Cardiac muscle cell (in vitro differentiated cells and primary cell): ENCODE measurements around the gene RAB6D. TPM values are rescaled to one million over a fixed set of nuclear protein-coding genes. Genes with fewer than 3 reads are reported as not detected.
"Not testable (repeated sequence)": the region's sequence is repeated elsewhere in the genome, so short reads cannot be mapped to it uniquely, and the experiment has no call there.

Experiments used
- DNase-seq, 2 donors: peaks; one replicate each; pipeline versions ENCODE4 v3.0.0 to v3.0.0-alpha.2; 2010 to 2017; ENCODE audit warnings: low read depth in 1 of 2, low spot score in 1 of 2
- H3K27ac ChIP-seq: fragments of 200-600 bp; sonication (generic); 2 replicates; pipeline ENCODE4 v1.5.1; 2016
- H3K27me3 ChIP-seq: fragments of 200-600 bp; sonication (generic); 2 replicates; pipeline ENCODE4 v1.6.0; 2016; ENCODE audit warnings: control low read depth
- H3K36me3 ChIP-seq: fragments of 200-600 bp; sonication (generic); 2 replicates; pipeline ENCODE4 v1.5.1; 2016; ENCODE audit warnings: control low read depth
- H3K4me1 ChIP-seq: fragments of 200-600 bp; sonication (generic); 2 replicates; pipeline ENCODE4 v1.8.1; 2017; ENCODE audit warnings: low read depth, mild to moderate bottlenecking, mixed run types
- H3K4me3 ChIP-seq: fragments of 200-600 bp; sonication (generic); 2 replicates; pipeline ENCODE4 v1.5.1; 2016; ENCODE audit warnings: mild to moderate bottlenecking
- H3K9me3 ChIP-seq: fragments of 200-600 bp; sonication (generic); 2 replicates; pipeline ENCODE4 v1.5.1; 2017; ENCODE audit warnings: low read depth, mild to moderate bottlenecking, control low read depth
- polyA plus RNA-seq: library from polyadenylated mRNA; unstranded; fragments of >200 nt; fragmentation: Nextera tagmentation; extraction: Ambion mirVana; gene quantifications from 2 replicates; pipeline ENCODE4 v1.2.1, GENCODE V29; 2016
- total RNA-seq: library from RNA; depleted of rRNA; stranded (reverse); fragments of >200 nt; gene quantifications from 2 replicates; pipeline ENCODE4 v1.2.3, GENCODE V29; 2016
- TF ChIP-seq, protein P1 (sequence below): IDR thresholded peaks from 2 replicates; pipeline ENCODE4 v1.5.1; 2012; ENCODE audit warnings: low read depth, mild to moderate bottlenecking, low read length

Gene RAB6D
- total RNA-seq (0.28 TPM in 1 of 2 replicates, not detected in the other), polyA plus RNA-seq (0.12 and 0.48 TPM in 2 replicates)

DNA sequence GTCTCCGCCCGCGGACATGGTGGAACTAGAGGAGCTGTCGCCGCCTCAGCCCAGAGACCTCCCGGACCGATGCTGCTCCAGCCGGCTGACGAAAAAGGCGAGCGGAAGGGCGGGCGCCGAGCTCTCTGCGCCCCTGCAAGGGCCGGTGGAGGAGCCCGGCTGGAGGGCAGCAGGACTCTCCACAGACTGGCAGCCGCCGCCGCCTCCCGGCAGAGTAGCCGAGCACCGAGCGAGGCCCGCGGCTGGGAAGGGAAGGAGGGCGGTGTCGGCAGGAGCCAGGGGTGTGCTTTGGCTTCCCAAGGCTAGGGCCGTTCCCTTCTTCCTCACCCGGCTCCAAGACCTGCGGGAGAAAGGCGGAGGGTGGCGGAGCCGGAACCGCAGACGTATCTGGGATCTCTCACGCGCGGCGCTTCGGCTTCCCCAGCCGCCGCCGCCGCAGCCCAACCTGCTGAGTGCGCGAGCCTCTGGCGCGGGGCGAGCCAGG lies at the start of gene RAB6D:
RAB6D (minus strand) TSS at position 466 of the 484 bp plus-strand sequence; CDS start at position 18, 448 bp downstream.
- peaks cover 55% of the 10 kb centered on the region for H3K27me3 ChIP-seq
- H3K4me1 ChIP-seq, H3K9me3 ChIP-seq, H3K36me3 ChIP-seq, H3K27ac ChIP-seq: not testable (repeated sequence)
- peak; percentile 18 to 55 for DNase-seq
- H3K4me3 ChIP-seq, result peak within 1 kb of the TSS; percentile 28

DNA sequence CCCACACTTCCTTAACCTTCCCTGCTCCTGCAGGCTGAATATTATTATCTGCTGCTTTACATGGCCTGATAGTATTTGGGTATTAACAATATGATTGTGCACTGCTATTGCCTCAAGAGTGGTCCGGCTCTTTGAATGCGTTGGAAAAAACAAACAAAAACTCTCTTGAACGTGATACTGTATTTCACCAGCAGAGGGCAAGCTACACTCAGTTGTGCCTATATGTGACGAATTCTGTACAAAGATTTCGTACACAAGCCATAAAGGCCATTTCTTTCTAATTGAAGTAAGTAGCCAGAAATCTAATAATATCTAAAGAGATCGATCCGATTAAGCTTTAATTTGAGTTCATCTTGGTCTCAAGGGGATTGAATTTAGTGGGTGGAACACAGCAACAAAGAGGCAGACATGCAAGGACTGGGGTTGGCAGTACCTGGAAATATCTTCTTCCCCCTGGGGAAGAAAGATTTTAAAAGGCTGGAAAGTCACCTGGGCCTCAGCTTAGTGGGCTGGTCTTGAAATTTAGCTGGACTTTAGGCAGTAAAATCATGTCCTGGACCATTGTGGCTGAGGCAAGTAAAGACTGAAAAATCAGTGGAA lies 49.3 kb upstream of the RAB6D start:
- H3K36me3 ChIP-seq, result no peaks in the 10 kb centered on the region
- peak; percentile 71 to 78 for DNase-seq
- no peaks in the 10 kb centered on the region for H3K4me1 ChIP-seq
- no peak overlapping the region for H3K27ac ChIP-seq
- no peaks in the 10 kb centered on the region for H3K9me3 ChIP-seq
- peaks cover 5% of the 10 kb centered on the region for H3K27me3 ChIP-seq
- no peak overlapping the region for H3K4me3 ChIP-seq
- TF ChIP-seq, protein P1, sequence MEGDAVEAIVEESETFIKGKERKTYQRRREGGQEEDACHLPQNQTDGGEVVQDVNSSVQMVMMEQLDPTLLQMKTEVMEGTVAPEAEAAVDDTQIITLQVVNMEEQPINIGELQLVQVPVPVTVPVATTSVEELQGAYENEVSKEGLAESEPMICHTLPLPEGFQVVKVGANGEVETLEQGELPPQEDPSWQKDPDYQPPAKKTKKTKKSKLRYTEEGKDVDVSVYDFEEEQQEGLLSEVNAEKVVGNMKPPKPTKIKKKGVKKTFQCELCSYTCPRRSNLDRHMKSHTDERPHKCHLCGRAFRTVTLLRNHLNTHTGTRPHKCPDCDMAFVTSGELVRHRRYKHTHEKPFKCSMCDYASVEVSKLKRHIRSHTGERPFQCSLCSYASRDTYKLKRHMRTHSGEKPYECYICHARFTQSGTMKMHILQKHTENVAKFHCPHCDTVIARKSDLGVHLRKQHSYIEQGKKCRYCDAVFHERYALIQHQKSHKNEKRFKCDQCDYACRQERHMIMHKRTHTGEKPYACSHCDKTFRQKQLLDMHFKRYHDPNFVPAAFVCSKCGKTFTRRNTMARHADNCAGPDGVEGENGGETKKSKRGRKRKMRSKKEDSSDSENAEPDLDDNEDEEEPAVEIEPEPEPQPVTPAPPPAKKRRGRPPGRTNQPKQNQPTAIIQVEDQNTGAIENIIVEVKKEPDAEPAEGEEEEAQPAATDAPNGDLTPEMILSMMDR, result peak; percentile 65

DNA sequence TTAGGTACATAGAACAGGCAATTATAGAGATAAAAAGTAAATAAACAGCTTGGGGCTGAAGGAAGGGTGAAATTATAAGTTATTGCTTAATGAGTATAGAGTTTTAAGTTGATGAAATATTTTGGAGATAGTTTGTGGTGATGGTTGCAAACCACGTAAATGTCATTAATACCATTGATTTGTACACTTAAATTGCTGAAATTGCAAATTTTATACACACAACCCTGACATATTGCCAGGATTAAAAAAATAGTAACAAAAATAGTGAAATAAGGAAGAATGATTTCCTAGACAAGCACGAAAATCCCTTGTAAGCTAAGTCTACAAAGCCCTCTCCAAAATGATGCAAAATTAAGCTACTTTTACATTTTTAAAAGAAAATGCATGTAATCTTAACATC lies 46.2 kb upstream of the RAB6D start:
- Histone ChIP-seq H3K4me3 (no peak overlapping the region), H3K27me3 (peaks cover 12% of the 10 kb centered on the region), H3K9me3 (no peaks in the 10 kb centered on the region), H3K27ac (no peak overlapping the region), H3K36me3 (no peaks in the 10 kb centered on the region), H3K4me1 (no peaks in the 10 kb centered on the region)
- TF ChIP-seq, protein P1, result no peak
- no peak for DNase-seq

DNA sequence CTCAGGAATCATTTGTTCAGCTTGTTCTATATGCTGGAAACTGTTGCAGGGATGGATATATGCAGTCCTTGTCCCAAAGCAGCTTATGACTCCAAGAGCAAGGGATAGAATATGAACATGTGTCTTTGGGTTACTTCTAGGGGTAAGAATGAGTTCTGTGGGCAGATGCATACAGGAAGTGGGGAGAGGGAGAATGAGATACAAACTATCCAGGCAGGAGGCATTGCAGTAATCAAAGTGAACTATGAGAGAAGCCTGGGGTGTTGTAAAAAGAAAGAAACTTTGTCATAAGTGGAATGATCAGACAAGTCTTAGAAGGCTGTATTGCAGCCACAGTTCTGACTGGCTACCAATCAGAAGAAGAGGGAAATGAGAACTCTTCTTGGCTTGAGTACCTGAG lies 44.8 kb upstream of the RAB6D start:
- TF ChIP-seq, protein P1, result no peak
- Histone ChIP-seq H3K4me1 (no peaks in the 10 kb centered on the region), H3K9me3 (no peaks in the 10 kb centered on the region)

DNA sequence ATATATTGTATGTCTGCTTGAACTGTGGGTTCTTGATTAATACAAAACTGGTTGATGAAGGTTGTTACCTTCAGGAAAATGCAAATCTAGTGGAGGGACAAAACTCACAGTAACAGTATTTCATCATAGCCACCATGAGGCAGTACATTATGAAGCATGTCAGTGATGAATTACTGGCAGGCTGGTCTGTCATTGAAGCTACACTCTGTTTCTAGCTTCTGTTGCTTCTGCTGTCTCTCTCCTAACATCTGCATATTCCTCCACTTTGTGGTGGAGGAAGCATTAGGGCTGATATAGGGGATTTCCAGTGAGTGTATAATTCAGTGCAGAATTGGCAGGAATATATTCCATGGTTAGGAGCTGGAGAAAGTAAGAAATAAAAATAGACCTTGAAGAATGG lies 44.2 kb upstream of the RAB6D start:
- Histone ChIP-seq H3K27me3 (peaks cover 12% of the 10 kb centered on the region), H3K4me1 (no peaks in the 10 kb centered on the region), H3K9me3 (no peaks in the 10 kb centered on the region), H3K4me3 (no peak overlapping the region), H3K36me3 (no peaks in the 10 kb centered on the region), H3K27ac (no peak overlapping the region)
- no peak for DNase-seq
- TF ChIP-seq, protein P1, result no peak

More for the DNA sequence above, 44.8 kb upstream of the RAB6D start:
- Histone ChIP-seq H3K27me3 (peaks cover 12% of the 10 kb centered on the region), H3K27ac (no peak overlapping the region), H3K36me3 (no peaks in the 10 kb centered on the region), H3K4me3 (no peak overlapping the region)
- no peak for DNase-seq

DNA sequence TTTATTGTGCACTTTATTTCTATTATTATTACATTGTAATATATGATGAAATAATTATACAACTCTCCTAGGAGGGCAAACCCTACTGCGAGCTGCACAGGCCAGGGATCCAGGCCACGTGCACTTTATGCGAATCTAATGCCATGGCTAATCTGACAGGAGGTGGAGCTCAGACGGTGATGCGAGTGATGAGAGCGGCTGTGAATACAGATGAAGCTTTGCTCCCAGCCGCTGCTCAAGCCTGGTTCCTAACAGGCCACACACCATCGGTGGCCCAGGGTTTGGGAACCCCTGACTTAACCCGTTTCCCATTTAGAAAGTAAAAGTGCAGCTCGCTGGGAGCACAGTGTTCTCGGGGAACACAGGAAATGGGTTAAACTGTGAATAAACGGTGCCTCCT lies 40.8 kb upstream of the RAB6D start:
- Histone ChIP-seq H3K9me3 (no peaks in the 10 kb centered on the region), H3K4me3 (no peak overlapping the region), H3K36me3 (no peaks in the 10 kb centered on the region), H3K4me1 (no peaks in the 10 kb centered on the region), H3K27me3 (peaks cover 16% of the 10 kb centered on the region), H3K27ac (no peak overlapping the region)
- TF ChIP-seq, protein P1, result no peak
- no peak for DNase-seq
